ENCODE results near the gene PDE3A. TPM values are rescaled to one million over a fixed set of nuclear protein-coding genes. Genes with fewer than 3 reads are reported as not detected.

Gene PDE3A
- total RNA-seq, 1 donor from 2014 or later: under 0.01 TPM

GRCh38 chr12:20444595-20445170, 76.3 kb downstream of the PDE3A start:
- Histone ChIP-seq H3K27me3 (ENCODE audit: control insufficient read depth, insufficient read depth, low read length) (no peaks in the 10 kb centered on the region), H3K4me3 (ENCODE audit: low read depth, low read length) (no peak overlapping the region), H3K36me3 (ENCODE audit: control insufficient read depth, insufficient read depth, low read length) (no peaks in the 10 kb centered on the region)
- no peak for TF ChIP-seq CTCF (IDR thresholded peaks at IDR 0.05; ENCODE audit: insufficient read depth, low read length, severe bottlenecking)
- FAIRE-seq (no peak), DNase-seq (ENCODE audit: low read depth) (no peak)

GRCh38 chr12:20445687-20446086, 77.3 kb downstream of the PDE3A start:
- Histone ChIP-seq H3K36me3 (ENCODE audit: control insufficient read depth, insufficient read depth, low read length) (no peaks in the 10 kb centered on the region), H3K27me3 (ENCODE audit: control insufficient read depth, insufficient read depth, low read length) (no peaks in the 10 kb centered on the region), H3K4me3 (ENCODE audit: low read depth, low read length) (no peak overlapping the region)
- TF ChIP-seq CTCF (IDR thresholded peaks at IDR 0.05; ENCODE audit: insufficient read depth, low read length, severe bottlenecking): no peak
- DNase-seq (ENCODE audit: low read depth): no peak
- FAIRE-seq: no peak

GRCh38 chr12:20446836-20447235, 78.5 kb downstream of the PDE3A start:
- FAIRE-seq: no peak
- Histone ChIP-seq H3K27me3 (ENCODE audit: control insufficient read depth, insufficient read depth, low read length) (no peaks in the 10 kb centered on the region), H3K36me3 (ENCODE audit: control insufficient read depth, insufficient read depth, low read length) (no peaks in the 10 kb centered on the region), H3K4me3 (ENCODE audit: low read depth, low read length) (no peak overlapping the region)
- DNase-seq (ENCODE audit: low read depth): no peak
- TF ChIP-seq CTCF (IDR thresholded peaks at IDR 0.05; ENCODE audit: insufficient read depth, low read length, severe bottlenecking): no peak

- no peak for TF ChIP-seq CTCF (IDR thresholded peaks at IDR 0.05; ENCODE audit: insufficient read depth, low read length, severe bottlenecking)
- DNase-seq (ENCODE audit: low read depth): no peak
- no peak for FAIRE-seq
- Histone ChIP-seq H3K27me3 (ENCODE audit: control insufficient read depth, insufficient read depth, low read length) (no peaks in the 10 kb centered on the region), H3K36me3 (ENCODE audit: control insufficient read depth, insufficient read depth, low read length) (no peaks in the 10 kb centered on the region), H3K4me3 (ENCODE audit: low read depth, low read length) (no peak overlapping the region)
Measured at GRCh38 chr12:20448781-20449180, 80.4 kb downstream of the PDE3A start.

- Histone ChIP-seq H3K27me3 (ENCODE audit: control insufficient read depth, insufficient read depth, low read length) (no peaks in the 10 kb centered on the region), H3K36me3 (ENCODE audit: control insufficient read depth, insufficient read depth, low read length) (no peaks in the 10 kb centered on the region), H3K4me3 (ENCODE audit: low read depth, low read length) (no peak overlapping the region)
- FAIRE-seq: no peak
- no peak for DNase-seq (ENCODE audit: low read depth)
- no peak for TF ChIP-seq CTCF (IDR thresholded peaks at IDR 0.05; ENCODE audit: insufficient read depth, low read length, severe bottlenecking)
Measured at GRCh38 chr12:20450591-20451180, 82.3 kb downstream of the PDE3A start.

- H3K4me3 ChIP-seq (ENCODE audit: low read depth, low read length): no peak overlapping the region
- H3K27me3 ChIP-seq (ENCODE audit: control insufficient read depth, insufficient read depth, low read length): no peaks in the 10 kb centered on the region
- H3K36me3 ChIP-seq (ENCODE audit: control insufficient read depth, insufficient read depth, low read length): no peaks in the 10 kb centered on the region
- no peak for TF ChIP-seq CTCF (IDR thresholded peaks at IDR 0.05; ENCODE audit: insufficient read depth, low read length, severe bottlenecking)
- FAIRE-seq (no peak), DNase-seq (ENCODE audit: low read depth) (no peak)
Measured at GRCh38 chr12:20451761-20452160, 83.4 kb downstream of the PDE3A start.

Data from bronchial epithelial cell (primary cell).